GM21367 (cell line): Measurements from ENCODE around the gene ARHGEF40.

Experiments
- ATAC-seq: cut with Tn5 transposase; IDR thresholded peaks from one replicate; pipeline ENCODE4 v1.9.1; 2021; ENCODE audit not compliant: unreplicated experiment

ARHGEF40 gene

GRCh38 chr14:21109377-21110138 lies 39.5 kb downstream of the ARHGEF40 start:
- ATAC-seq, result no peak

- no peak for ATAC-seq
These were observed 42.2 kb downstream of the ARHGEF40 start for GRCh38 chr14:21112255-21112654.

GRCh38 chr14:21113369-21113768 lies 43.3 kb downstream of the ARHGEF40 start:
- ATAC-seq, result no peak

- no peak for ATAC-seq
These were observed 48.8 kb downstream of the ARHGEF40 start for GRCh38 chr14:21118933-21119332.

GRCh38 chr14:21120686-21121085 lies 50.6 kb downstream of the ARHGEF40 start:
- no peak for ATAC-seq

- no peak for ATAC-seq
These were observed 51.0 kb downstream of the ARHGEF40 start for GRCh38 chr14:21121122-21121521.

GRCh38 chr14:21123429-21123828 lies 53.3 kb downstream of the ARHGEF40 start:
- no peak for ATAC-seq

GRCh38 chr14:21133901-21134300 lies 63.8 kb downstream of the ARHGEF40 start:
- no peak for ATAC-seq

GRCh38 chr14:21136024-21136423 lies 65.9 kb downstream of the ARHGEF40 start:
- no peak for ATAC-seq
